Uterus (tissue), 2 donors: ENCODE data around the gene RFX7.
"Not testable (repeated sequence)": the region's sequence is repeated elsewhere in the genome, so short reads cannot be mapped to it uniquely, and the experiment has no call there.

Experiments
- CTCF ChIP-seq, 4 experiments: fragments of 200-600 bp in 2 of 4; fragments of 450-650 bp in 2 of 4; sonication (generic) in 2 of 4; IDR thresholded peaks; one replicate each; pipeline ENCODE4 v1.5.1; 2016 to 2019; ENCODE audit warnings: antibody characterized with exemption in 4 of 4, mild to moderate bottlenecking in 2 of 4, moderate library complexity in 1 of 4
- POLR2A ChIP-seq, 2 donors: fragments of 450-650 bp; IDR thresholded peaks; one replicate each; pipeline ENCODE4 v1.6.1; 2016; ENCODE audit warnings: antibody characterized with exemption in 2 of 2, mild to moderate bottlenecking in 1 of 2, moderate library complexity in 1 of 2

GRCh38 chr15:56155278-56155677, 88.4 kb downstream of the RFX7 start:
- not testable (repeated sequence) for TF ChIP-seq CTCF, POLR2A (IDR thresholded peaks at IDR 0.05)
